Gastroesophageal sphincter (tissue), 3 donors: ENCODE measurements around the gene TMEM120B.

Source experiments
- POLR2A ChIP-seq, 2 donors: fragments of 450-650 bp; IDR thresholded peaks; one replicate each; pipeline ENCODE4 v1.6.1; 2017; ENCODE audit warnings: antibody characterized with exemption in 2 of 2, mild to moderate bottlenecking in 2 of 2, moderate library complexity in 1 of 2
- POLR2AphosphoS5 ChIP-seq: sonication (generic); formaldehyde crosslinking; IDR thresholded peaks from one replicate; pipeline ENCODE4 v1.6.1; 2017; ENCODE audit warnings: antibody characterized with exemption
- TF ChIP-seq, protein P1 (sequence below), 4 experiments: fragments of 200-600 bp in 2 of 4; fragments of 450-650 bp in 2 of 4; sonication (generic) in 1 of 4; IDR thresholded peaks; one replicate each; pipeline ENCODE4 v1.5.1; 2017 to 2019; ENCODE audit warnings: antibody characterized with exemption in 4 of 4, mild to moderate bottlenecking in 2 of 4, moderate library complexity in 2 of 4

DNA sequence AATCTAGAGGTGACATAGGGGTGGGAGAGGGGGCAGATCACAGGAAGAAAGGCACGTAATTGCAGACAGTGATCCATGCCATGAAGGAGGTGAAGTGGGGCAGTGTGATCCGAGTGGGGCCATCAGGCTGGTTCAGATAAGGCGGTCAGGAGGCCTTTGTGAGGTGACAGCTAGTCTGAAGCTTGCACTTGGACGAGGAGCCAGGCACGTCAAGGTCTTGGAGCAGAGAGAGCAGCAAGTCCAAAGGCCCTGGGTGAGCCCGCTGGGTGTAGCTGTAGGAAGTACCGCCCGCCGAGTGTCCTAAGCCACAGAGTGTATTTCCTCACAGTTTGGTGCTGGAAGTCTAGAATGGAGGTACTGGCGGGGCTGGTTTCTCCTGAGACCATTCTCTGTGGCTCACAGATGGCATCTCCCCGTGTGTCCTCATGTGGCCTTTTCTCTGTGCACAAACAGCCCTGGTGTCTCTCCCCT, 57.3 kb downstream of the TMEM120B start:
- TF ChIP-seq, protein P1, sequence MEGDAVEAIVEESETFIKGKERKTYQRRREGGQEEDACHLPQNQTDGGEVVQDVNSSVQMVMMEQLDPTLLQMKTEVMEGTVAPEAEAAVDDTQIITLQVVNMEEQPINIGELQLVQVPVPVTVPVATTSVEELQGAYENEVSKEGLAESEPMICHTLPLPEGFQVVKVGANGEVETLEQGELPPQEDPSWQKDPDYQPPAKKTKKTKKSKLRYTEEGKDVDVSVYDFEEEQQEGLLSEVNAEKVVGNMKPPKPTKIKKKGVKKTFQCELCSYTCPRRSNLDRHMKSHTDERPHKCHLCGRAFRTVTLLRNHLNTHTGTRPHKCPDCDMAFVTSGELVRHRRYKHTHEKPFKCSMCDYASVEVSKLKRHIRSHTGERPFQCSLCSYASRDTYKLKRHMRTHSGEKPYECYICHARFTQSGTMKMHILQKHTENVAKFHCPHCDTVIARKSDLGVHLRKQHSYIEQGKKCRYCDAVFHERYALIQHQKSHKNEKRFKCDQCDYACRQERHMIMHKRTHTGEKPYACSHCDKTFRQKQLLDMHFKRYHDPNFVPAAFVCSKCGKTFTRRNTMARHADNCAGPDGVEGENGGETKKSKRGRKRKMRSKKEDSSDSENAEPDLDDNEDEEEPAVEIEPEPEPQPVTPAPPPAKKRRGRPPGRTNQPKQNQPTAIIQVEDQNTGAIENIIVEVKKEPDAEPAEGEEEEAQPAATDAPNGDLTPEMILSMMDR (IDR thresholded peaks at IDR 0.05) = no peak
- TF ChIP-seq POLR2A (IDR thresholded peaks at IDR 0.05) (no peak), POLR2AphosphoS5 (no peak)
